B cell (primary cell): ENCODE data around the gene SERPINF2. TPM values are rescaled to one million over a fixed set of nuclear protein-coding genes. Genes with fewer than 3 reads are reported as not detected.
A peak's percentile ranks its signal among the peaks of the same experiment; 100 is the strongest.

Experiments
- ATAC-seq: fragments of 200-7000 bp; cut with Tn5 transposase; one replicate; pipeline ENCODE4 v1.10.0; 2021; ENCODE audit warnings: low read depth, mild to moderate bottlenecking, moderate number of reproducible peaks, moderate library complexity
- CTCF ChIA-PET: fragments of 350-600 bp; sonication (Branson Sonifier 250); formaldehyde crosslinking; loops from one replicate; lab custom pipeline; 2021; ENCODE audit warnings: antibody characterized with exemption, inconsistent platforms; lab: Charles Lee
- POLR2A ChIA-PET: fragments of 350-600 bp; sonication (Branson Sonifier 250); formaldehyde crosslinking; loops from one replicate; lab custom pipeline; 2021; ENCODE audit warnings: antibody characterized with exemption; lab: Charles Lee
- DNase-seq: peaks from one replicate; pipeline ENCODE4 v3.0.0; 2013
- H2AFZ ChIP-seq: 2 replicates; pipeline ENCODE4 v1.6.1; 2012; ENCODE audit warnings: mild to moderate bottlenecking, low read depth, low read length; ENCODE audit not compliant: insufficient read depth, poor library complexity, severe bottlenecking
- H3K27ac ChIP-seq, 2 donors: 1 replicate in 1 of 2; 2 replicates in 1 of 2; pipeline ENCODE4 v1.5.1; 2012 to 2013; ENCODE audit warnings: low read length in 2 of 2, mild to moderate bottlenecking in 2 of 2, moderate library complexity in 1 of 2
- H3K27me3 ChIP-seq, 4 experiments: fragments of 200-600 bp in 1 of 4; sonication (generic) in 1 of 4; replicated peaks in 1 of 4; 1 replicate in 2 of 4; 2 replicates in 2 of 4; pipeline versions ENCODE4 v1.6.1 to v1.7.0; 2013 to 2016; ENCODE audit warnings: low read length in 3 of 4, mild to moderate bottlenecking in 2 of 4, mixed read lengths in 1 of 4, moderate library complexity in 1 of 4; ENCODE audit not compliant: insufficient read depth in 4 of 4, control insufficient read depth in 3 of 4; ENCODE audit errors: control extremely low read depth in 1 of 4
- H3K36me3 ChIP-seq, 2 experiments: replicated peaks in 1 of 2; 1 replicate in 1 of 2; 2 replicates in 1 of 2; pipeline versions ENCODE4 v1.6.1 to v1.7.1; 2013; ENCODE audit warnings: low read length in 1 of 2; ENCODE audit not compliant: insufficient read depth in 2 of 2, control insufficient read depth in 1 of 2; ENCODE audit errors: control extremely low read depth in 1 of 2, extremely low read depth in 1 of 2
- H3K4me1 ChIP-seq, 2 donors: fragments of 200-600 bp in 1 of 2; sonication (generic) in 1 of 2; 1 replicate in 1 of 2; 2 replicates in 1 of 2; pipeline versions ENCODE4 v1.5.1 to v1.6.1; 2013 to 2017; ENCODE audit warnings: low read length in 2 of 2; ENCODE audit not compliant: control insufficient read depth in 2 of 2, insufficient read depth in 2 of 2
- H3K4me2 ChIP-seq: replicated peaks from 2 replicates; pipeline ENCODE3; 2012; ENCODE audit warnings: mild to moderate bottlenecking, low read depth, low read length; ENCODE audit not compliant: poor library complexity, severe bottlenecking
- H3K4me3 ChIP-seq, 5 experiments: fragments of 200-600 bp in 1 of 5; sonication (generic) in 1 of 5; 1 replicate in 3 of 5; 2 replicates in 2 of 5; pipeline versions ENCODE4 v1.5.1 to v1.7.0; 2011 to 2016; ENCODE audit warnings: low read length in 4 of 5, mild to moderate bottlenecking in 4 of 5, low read depth in 2 of 5, control low read depth in 1 of 5, moderate library complexity in 1 of 5; ENCODE audit not compliant: insufficient read depth in 1 of 5; ENCODE audit errors: control extremely low read depth in 1 of 5, extremely low read depth in 1 of 5
- H3K79me2 ChIP-seq: fragments of 200-600 bp; sonication (generic); one replicate; pipeline ENCODE4 v1.6.0; 2016; ENCODE audit warnings: low read length; ENCODE audit not compliant: control insufficient read depth, insufficient read depth
- H3K9ac ChIP-seq: fragments of 200-600 bp; sonication (generic); 2 replicates; pipeline ENCODE4 v1.6.1; 2017; ENCODE audit warnings: mild to moderate bottlenecking, low read length, moderate library complexity
- H3K9me3 ChIP-seq, 3 donors: one replicate each; pipeline versions ENCODE4 v1.6.1 to v1.7.1; 2013; ENCODE audit warnings: low read length in 2 of 3; ENCODE audit not compliant: control insufficient read depth in 2 of 3, insufficient read depth in 1 of 3; ENCODE audit errors: control extremely low read depth in 1 of 3
- H4K20me1 ChIP-seq: 2 replicates; pipeline ENCODE4 v1.6.0; 2012; ENCODE audit warnings: mild to moderate bottlenecking, low read length; ENCODE audit not compliant: insufficient read depth, control insufficient read depth, poor library complexity, severe bottlenecking
- H3K27ac Mint-ChIP-seq: one replicate; pipeline ENCODE4 v1.8.0; 2021; ENCODE audit warnings: mixed read lengths
- H3K27me3 Mint-ChIP-seq: one replicate; pipeline ENCODE4 v1.8.0; 2021; ENCODE audit warnings: mixed read lengths
- H3K4me1 Mint-ChIP-seq: one replicate; pipeline ENCODE4 v1.8.0; 2021; ENCODE audit warnings: mixed read lengths
- H3K4me3 Mint-ChIP-seq: one replicate; pipeline ENCODE4 v1.8.0; 2021; ENCODE audit warnings: mixed read lengths
- H3K9me3 Mint-ChIP-seq: one replicate; pipeline ENCODE4 v1.8.0; 2022; ENCODE audit warnings: mixed read lengths; ENCODE audit not compliant: insufficient read depth
- EZH2 ChIP-seq: IDR thresholded peaks from 2 replicates; pipeline ENCODE4 v1.6.1; 2012; ENCODE audit warnings: borderline replicate concordance, low read depth, mild to moderate bottlenecking, moderate library complexity, low read length; ENCODE audit not compliant: insufficient read depth, poor library complexity, severe bottlenecking
- WGBS: methylation state at CpG from one replicate; pipeline ENCODE4 v1.1.5; 2013; ENCODE audit warnings: missing lambda C conversion rate; ENCODE audit not compliant: insufficient coverage; 5-methylcytosine and 5-hydroxymethylcytosine counted together
- intact Hi-C: fragments of 100-400 bp; cut with micrococcal nuclease; formaldehyde crosslinking; loops from one replicate; pipeline ENCODE4 v1.10.0; 2022
- polyA plus RNA-seq: library from polyadenylated mRNA; depleted of rRNA; stranded (reverse); fragments of >200 nt; gene quantifications from 2 replicates; pipeline ENCODE4 v1.2.3, GENCODE V29; 2012
- total RNA-seq, 2 donors: library from RNA; stranded (reverse); fragments of 120-200 nt in 1 of 2; gene quantifications; 1 replicate in 1 of 2; 2 replicates in 1 of 2; pipeline versions ENCODE4 v1.2.3 to v1.2.4, GENCODE V29; 2013 to 2022
- TF ChIP-seq, protein P1 (sequence below): fragments of 200-600 bp; IDR thresholded peaks from one replicate; pipeline ENCODE4 v1.8.0; 2022; ENCODE audit warnings: antibody characterized with exemption, mild to moderate bottlenecking

The SERPINF2 gene
- total and polyA plus RNA-seq, 2 donors (not counting 1 experiment from before 2014, with no cell fraction given): 0.97 to 3.9 TPM

DNA sequence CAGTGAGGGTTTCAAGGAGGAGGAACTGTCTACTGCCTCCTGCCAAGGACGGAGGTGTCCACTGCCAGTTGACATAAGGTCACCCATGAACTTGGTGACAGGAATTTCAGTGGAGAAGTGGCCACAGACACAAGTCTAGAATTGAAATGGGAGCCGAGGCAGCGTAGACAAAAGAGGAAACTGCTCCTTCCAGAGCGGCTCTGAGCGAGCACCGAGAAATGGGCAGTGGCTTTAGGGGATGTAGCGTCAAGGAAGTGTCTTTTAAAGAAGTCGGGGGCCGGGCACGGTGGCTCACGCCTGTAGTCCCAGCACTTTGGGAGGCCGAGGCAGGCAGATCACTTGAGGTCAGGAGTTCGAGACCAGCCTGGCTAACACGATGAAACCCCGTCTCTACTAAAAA, 16.1 kb downstream of the SERPINF2 start:
- Histone ChIP-seq H3K9me3 (no peaks in the 10 kb centered on the region), H3K27me3 (no peaks in the 10 kb centered on the region), H3K36me3 (no peaks in the 10 kb centered on the region), H3K27ac (no peak overlapping the region), H3K9ac (no peak overlapping the region), H3K4me1 (peaks cover 16 to 21% of the 10 kb centered on the region in 2 donors), H2AFZ (peak overlapping the region; percentile 21), H4K20me1 (no peaks in the 10 kb centered on the region), H3K4me3 (no peak overlapping the region), H3K4me2 (no peak overlapping the region), H3K79me2 (no peaks in the 10 kb centered on the region)
- Mint-ChIP-seq H3K4me1 (peaks cover 28% of the 10 kb centered on the region), H3K27ac (peak overlapping the region; percentile 39), H3K27me3 (no peaks in the 10 kb centered on the region), H3K9me3 (no peaks in the 10 kb centered on the region), H3K4me3 (no peak overlapping the region)
- POLR2A ChIA-PET: no interaction called here
- intact Hi-C loops: no loop called here
- DNase-seq (no peak), ATAC-seq (no peak)
- no peak for TF ChIP-seq EZH2
- TF ChIP-seq, protein P1, sequence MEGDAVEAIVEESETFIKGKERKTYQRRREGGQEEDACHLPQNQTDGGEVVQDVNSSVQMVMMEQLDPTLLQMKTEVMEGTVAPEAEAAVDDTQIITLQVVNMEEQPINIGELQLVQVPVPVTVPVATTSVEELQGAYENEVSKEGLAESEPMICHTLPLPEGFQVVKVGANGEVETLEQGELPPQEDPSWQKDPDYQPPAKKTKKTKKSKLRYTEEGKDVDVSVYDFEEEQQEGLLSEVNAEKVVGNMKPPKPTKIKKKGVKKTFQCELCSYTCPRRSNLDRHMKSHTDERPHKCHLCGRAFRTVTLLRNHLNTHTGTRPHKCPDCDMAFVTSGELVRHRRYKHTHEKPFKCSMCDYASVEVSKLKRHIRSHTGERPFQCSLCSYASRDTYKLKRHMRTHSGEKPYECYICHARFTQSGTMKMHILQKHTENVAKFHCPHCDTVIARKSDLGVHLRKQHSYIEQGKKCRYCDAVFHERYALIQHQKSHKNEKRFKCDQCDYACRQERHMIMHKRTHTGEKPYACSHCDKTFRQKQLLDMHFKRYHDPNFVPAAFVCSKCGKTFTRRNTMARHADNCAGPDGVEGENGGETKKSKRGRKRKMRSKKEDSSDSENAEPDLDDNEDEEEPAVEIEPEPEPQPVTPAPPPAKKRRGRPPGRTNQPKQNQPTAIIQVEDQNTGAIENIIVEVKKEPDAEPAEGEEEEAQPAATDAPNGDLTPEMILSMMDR: no peak
- 30% methylated on average over 12 of the region's 15 CpGs for WGBS
- CTCF ChIA-PET: no interaction called here

GRCh38 chr17:1759529-1759928, 16.9 kb downstream of the SERPINF2 start:
- H3K36me3 ChIP-seq: no peaks in the 10 kb centered on the region
- H3K4me2 ChIP-seq: no peak overlapping the region
- Mint-ChIP-seq H3K9me3 (no peaks in the 10 kb centered on the region), H3K27me3 (no peaks in the 10 kb centered on the region), H3K27ac (no peak overlapping the region), H3K4me3 (no peak overlapping the region), H3K4me1 (peaks cover 36% of the 10 kb centered on the region)
- DNase-seq (no peak), ATAC-seq (no peak)
- intact Hi-C loops: no loop called here
- no peak overlapping the region for H2AFZ ChIP-seq
- H4K20me1 ChIP-seq: no peaks in the 10 kb centered on the region
- H3K27me3 ChIP-seq: no peaks in the 10 kb centered on the region
- no peak overlapping the region for H3K9ac ChIP-seq
- H3K9me3 ChIP-seq: no peaks in the 10 kb centered on the region
- ChIA-PET POLR2A (no interaction called here), CTCF (no interaction called here)
- H3K79me2 ChIP-seq: no peaks in the 10 kb centered on the region
- no peak overlapping the region for H3K4me3 ChIP-seq
- TF ChIP-seq EZH2: no peak
- TF ChIP-seq, protein P1: no peak
- H3K4me1 ChIP-seq: peaks cover 23 to 28% of the 10 kb centered on the region in 2 donors
- H3K27ac ChIP-seq: no peak overlapping the region
- no CpG with 5 or more reads among the region's 5 CpGs for WGBS
